Epithelial cell of proximal tubule (primary cell): Measurements from ENCODE around the gene KLHL25. TPM values are rescaled to one million over a fixed set of nuclear protein-coding genes. Genes with fewer than 3 reads are reported as not detected.

Experiments used
- DNase-seq: peaks from one replicate; pipeline ENCODE4 v3.0.0-alpha.2; 2011; ENCODE audit warnings: low read depth
- H3K4me3 ChIP-seq: 2 replicates; pipeline ENCODE4 v1.5.1; 2011; ENCODE audit warnings: low read depth, mild to moderate bottlenecking, low read length
- total RNA-seq: library from RNA; depleted of rRNA; stranded (reverse); fragments of >200 nt; gene quantifications from 2 replicates; pipeline ENCODE4 v1.2.3, GENCODE V29; 2015
- TF ChIP-seq, protein P1 (sequence below): conservative IDR thresholded peaks from 2 replicates; pipeline ENCODE4 v1.5.1; 2012; ENCODE audit warnings: low read depth, mild to moderate bottlenecking, low read length

Gene KLHL25
- total RNA-seq, 1 donor from 2014 or later, result 8.1 TPM

DNA sequence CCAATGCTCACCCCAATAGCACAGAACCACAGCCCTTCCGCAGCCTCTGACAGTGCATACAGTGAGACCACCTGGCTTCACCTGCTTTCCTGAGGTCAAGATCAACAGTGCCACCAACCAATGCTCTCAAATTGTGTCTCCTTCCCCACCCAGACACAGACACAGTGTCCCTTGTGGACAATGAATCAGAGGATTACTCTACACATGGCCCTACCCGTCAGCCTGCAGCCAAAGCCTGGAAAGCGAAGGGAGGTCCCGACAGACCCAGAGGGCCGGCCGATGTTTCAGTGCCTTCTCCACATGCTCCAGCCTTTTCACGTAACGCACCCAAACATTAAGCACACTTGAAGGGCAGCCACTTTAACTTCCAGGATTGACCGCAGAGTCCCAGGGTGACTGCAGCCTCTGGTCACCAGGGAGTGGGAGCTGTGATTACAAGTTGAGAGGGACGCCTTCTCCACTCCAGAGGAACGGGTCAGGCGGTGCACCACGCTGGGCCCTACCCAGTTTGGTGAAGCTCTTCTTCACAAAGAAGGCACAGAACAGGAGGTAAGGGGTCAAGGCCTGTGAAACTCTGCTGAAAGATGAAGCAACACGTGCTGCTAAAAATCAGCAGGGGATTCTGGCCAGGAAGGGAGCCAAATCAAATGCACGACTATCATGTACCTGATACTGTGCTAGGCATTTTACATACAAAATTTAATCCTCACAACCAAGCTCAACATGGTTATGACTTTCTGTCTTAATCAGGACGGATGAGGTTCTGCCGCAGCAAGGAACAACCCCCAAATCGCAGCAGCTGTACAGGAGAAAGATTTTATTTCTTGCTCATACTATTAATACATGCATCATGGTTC, 17.2 kb downstream of the KLHL25 start:
- no peak overlapping the region for H3K4me3 ChIP-seq
- TF ChIP-seq, protein P1, sequence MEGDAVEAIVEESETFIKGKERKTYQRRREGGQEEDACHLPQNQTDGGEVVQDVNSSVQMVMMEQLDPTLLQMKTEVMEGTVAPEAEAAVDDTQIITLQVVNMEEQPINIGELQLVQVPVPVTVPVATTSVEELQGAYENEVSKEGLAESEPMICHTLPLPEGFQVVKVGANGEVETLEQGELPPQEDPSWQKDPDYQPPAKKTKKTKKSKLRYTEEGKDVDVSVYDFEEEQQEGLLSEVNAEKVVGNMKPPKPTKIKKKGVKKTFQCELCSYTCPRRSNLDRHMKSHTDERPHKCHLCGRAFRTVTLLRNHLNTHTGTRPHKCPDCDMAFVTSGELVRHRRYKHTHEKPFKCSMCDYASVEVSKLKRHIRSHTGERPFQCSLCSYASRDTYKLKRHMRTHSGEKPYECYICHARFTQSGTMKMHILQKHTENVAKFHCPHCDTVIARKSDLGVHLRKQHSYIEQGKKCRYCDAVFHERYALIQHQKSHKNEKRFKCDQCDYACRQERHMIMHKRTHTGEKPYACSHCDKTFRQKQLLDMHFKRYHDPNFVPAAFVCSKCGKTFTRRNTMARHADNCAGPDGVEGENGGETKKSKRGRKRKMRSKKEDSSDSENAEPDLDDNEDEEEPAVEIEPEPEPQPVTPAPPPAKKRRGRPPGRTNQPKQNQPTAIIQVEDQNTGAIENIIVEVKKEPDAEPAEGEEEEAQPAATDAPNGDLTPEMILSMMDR, result no peak
- no peak for DNase-seq

DNA sequence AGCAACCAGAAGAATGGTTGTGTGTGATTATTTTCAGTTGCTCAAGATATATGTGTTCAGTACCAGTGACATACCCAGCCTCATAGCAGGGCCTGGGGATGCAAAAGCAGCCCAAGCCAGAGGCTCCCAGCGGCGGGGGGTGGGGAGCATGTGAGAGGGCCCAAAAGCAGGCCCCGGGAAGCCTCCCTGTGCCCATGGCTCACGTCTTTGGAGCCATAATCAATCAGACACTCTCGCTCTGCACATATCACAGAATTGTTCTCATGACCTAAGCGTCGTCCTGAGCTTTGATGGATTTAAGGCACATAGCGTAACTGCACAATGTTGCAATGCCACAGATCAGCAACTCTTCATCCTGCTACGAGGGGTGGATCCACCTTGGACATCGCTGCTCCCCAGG, 20.8 kb downstream of the KLHL25 start:
- no peak for DNase-seq
- TF ChIP-seq, protein P1, result no peak
- H3K4me3 ChIP-seq, result no peak overlapping the region

DNA sequence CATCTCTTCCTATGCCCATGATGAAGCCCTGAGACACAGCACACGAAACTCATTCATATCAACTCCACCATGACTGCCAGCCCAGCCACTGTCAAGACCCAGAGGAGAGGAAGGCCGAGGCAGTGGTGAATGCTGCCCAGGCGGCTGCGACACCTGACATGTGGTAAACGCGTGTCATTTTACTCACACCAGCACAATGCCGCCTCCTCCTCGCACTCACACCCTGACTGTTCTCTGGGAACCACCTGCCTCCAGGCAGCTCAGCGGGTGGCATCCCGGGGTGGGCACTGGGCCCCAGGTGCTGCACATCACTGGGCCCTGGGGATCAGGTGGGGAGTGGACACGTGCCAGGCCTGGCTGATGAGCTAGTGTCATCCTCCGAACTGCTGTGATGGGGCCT, 21.5 kb downstream of the KLHL25 start:
- TF ChIP-seq, protein P1, result no peak
- H3K4me3 ChIP-seq, result no peak overlapping the region
- DNase-seq, result no peak

GRCh38 chr15:85772668-85773067, 22.1 kb downstream of the KLHL25 start:
- no peak for DNase-seq
- TF ChIP-seq, protein P1, result no peak
- H3K4me3 ChIP-seq, result no peak overlapping the region

DNA sequence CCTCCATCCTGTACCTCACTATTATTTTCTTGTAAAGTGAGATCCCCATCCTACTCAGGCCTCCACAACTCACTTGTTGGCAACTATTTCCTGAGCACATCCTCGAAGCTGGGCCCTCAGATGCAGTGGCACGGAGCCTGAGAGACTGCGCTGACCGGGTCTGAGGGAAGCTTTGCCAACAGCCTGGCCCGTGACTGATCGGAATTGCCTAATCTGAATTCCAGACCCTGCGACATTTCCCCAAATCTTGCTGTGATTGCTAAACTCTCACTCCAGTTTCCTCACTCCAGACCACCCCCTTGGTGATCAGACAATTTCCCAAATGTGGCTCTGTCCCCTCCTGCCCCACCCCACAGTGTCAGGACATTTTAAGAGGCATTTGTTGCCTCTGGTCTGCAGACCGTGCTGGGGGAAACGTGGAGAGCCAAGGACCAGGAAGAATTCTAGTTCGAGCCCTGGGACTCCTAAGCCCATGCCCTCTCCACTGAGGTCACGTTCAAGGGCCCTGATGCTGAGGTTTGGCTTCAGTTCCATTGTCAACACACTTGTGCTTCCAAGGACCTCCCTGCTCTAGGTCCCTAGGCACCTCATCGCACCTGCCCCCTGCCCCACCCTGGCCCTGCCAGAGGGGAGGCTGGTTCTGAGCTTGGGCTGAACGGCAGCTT, 22.8 kb downstream of the KLHL25 start:
- H3K4me3 ChIP-seq, result no peak overlapping the region
- TF ChIP-seq, protein P1, result no peak
- no peak for DNase-seq

DNA sequence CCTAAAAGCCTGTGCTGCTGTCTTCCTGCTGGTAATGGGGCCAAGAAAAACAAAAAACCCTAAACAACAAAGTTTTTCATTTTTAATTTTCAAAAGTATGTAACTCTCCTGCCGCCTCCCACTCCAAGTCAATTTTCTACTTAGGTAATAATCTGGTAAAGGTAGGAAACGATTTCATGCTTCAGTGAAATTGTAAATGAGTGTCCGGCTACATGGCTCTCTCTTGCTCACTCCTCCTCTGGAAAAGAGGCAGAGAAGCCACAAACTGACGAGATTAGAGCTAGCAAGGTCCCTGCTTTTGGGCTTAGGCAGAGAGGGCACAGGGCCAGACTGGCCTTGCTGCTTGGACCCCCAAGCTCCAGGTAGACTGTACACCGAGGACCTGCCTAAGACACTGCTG, 23.5 kb downstream of the KLHL25 start:
- peak overlapping the region; percentile 20 for H3K4me3 ChIP-seq
- TF ChIP-seq, protein P1, result no peak
- no peak for DNase-seq
